Measurements from ENCODE around the gene OR2L3. TPM values are rescaled to one million over a fixed set of nuclear protein-coding genes. Genes with fewer than 3 reads are reported as not detected.

The OR2L3 gene
- total RNA-seq, 1 donor from 2014 or later, result not detected

Other genes with a start within 250 kb of the OR2L3 start
- not detected for gene OR14A16, start 222.7 kb upstream of the OR2L3 start, total RNA-seq
- not detected for gene OR11L1, start 204.9 kb upstream of the OR2L3 start, total RNA-seq
- gene TRIM58, start 189.6 kb upstream of the OR2L3 start, total RNA-seq, result 0.27 TPM
- not detected for gene OR2W3, start 151.2 kb upstream of the OR2L3 start, total RNA-seq
- not detected for gene OR2T8, start 126.6 kb upstream of the OR2L3 start, total RNA-seq
- not detected for gene OR2AJ1, start 121.9 kb upstream of the OR2L3 start, total RNA-seq
- gene OR2L8, start 98.0 kb upstream of the OR2L3 start, total RNA-seq, result not detected
- not detected for gene OR2AK2, start 81.6 kb upstream of the OR2L3 start, total RNA-seq
- gene OR2L5, start 33.2 kb upstream of the OR2L3 start, total RNA-seq, result not detected
- not detected for gene OR2L2, start 16.8 kb upstream of the OR2L3 start, total RNA-seq
- not detected for gene OR2L13, start 48.3 kb downstream of the OR2L3 start, total RNA-seq
- gene OR2M5, start 98.3 kb downstream of the OR2L3 start, total RNA-seq, result not detected
- not detected for gene OR2M2, start 128.0 kb downstream of the OR2L3 start, total RNA-seq
- not detected for gene OR2M3, start 150.4 kb downstream of the OR2L3 start, total RNA-seq
- gene OR2M4, start 184.6 kb downstream of the OR2L3 start, total RNA-seq, result not detected
- gene OR2T33, start 231.1 kb downstream of the OR2L3 start, total RNA-seq, result not detected

Data from Right ventricle myocardium inferior (tissue), 1 donor.